Gastroesophageal sphincter (tissue), 4 donors: ENCODE measurements around the gene ALOXE3. TPM values are rescaled to one million over a fixed set of nuclear protein-coding genes. Genes with fewer than 3 reads are reported as not detected.

Source experiments
- ATAC-seq: fragments of 150-250 bp; one replicate; pipeline ENCODE4 v1.9.1; 2016; ENCODE audit warnings: mild to moderate bottlenecking, moderate library complexity
- H3K27ac ChIP-seq, 4 donors: fragments of 200-600 bp; sonication (generic) in 3 of 4; 1 replicate in 3 of 4; 2 replicates in 1 of 4; pipeline ENCODE4 v1.5.1; 2016 to 2019
- H3K27me3 ChIP-seq: fragments of 200-600 bp; sonication (generic); one replicate; pipeline ENCODE4 v1.5.1; 2019
- H3K36me3 ChIP-seq, 2 donors: fragments of 200-600 bp; sonication (generic); one replicate each; pipeline ENCODE4 v1.5.1; 2019; ENCODE audit warnings: control low read depth in 1 of 2
- H3K4me1 ChIP-seq, 3 donors: fragments of 200-600 bp; sonication (generic); 1 replicate in 2 of 3; 2 replicates in 1 of 3; pipeline ENCODE4 v1.5.1; 2016 to 2019; ENCODE audit warnings: control low read depth in 2 of 3
- H3K4me3 ChIP-seq, 2 donors: fragments of 200-600 bp; sonication (generic); one replicate each; pipeline ENCODE4 v1.5.1; 2019; ENCODE audit warnings: mild to moderate bottlenecking in 1 of 2, moderate library complexity in 1 of 2
- H3K9me3 ChIP-seq, 3 donors: fragments of 200-600 bp; sonication (generic); one replicate each; pipeline ENCODE4 v1.5.1; 2017 to 2019; ENCODE audit warnings: control low read depth in 2 of 3
- EP300 ChIP-seq: sonication (generic); formaldehyde crosslinking; IDR thresholded peaks from one replicate; pipeline ENCODE4 v1.6.1; 2017; ENCODE audit warnings: antibody characterized with exemption, mild to moderate bottlenecking
- POLR2A ChIP-seq, 2 donors: fragments of 450-650 bp; IDR thresholded peaks; one replicate each; pipeline ENCODE4 v1.6.1; 2017; ENCODE audit warnings: antibody characterized with exemption in 2 of 2, mild to moderate bottlenecking in 2 of 2, moderate library complexity in 1 of 2
- POLR2AphosphoS5 ChIP-seq: sonication (generic); formaldehyde crosslinking; IDR thresholded peaks from one replicate; pipeline ENCODE4 v1.6.1; 2017; ENCODE audit warnings: antibody characterized with exemption
- whole genome bisulfite sequencing, 2 donors: methylation state at CpG; one replicate each; pipeline ENCODE4 v1.1.5; 2018; ENCODE audit warnings: low coverage in 1 of 2; 5-methylcytosine and 5-hydroxymethylcytosine counted together
- total RNA-seq, 4 donors: library from RNA; depleted of rRNA; stranded (reverse); fragments of >200 nt; gene quantifications; one replicate each; pipeline ENCODE4 v1.1.0, GENCODE V29; 2016
- TF ChIP-seq, protein P1 (sequence below), 4 experiments: fragments of 200-600 bp in 2 of 4; fragments of 450-650 bp in 2 of 4; sonication (generic) in 1 of 4; IDR thresholded peaks; one replicate each; pipeline ENCODE4 v1.5.1; 2017 to 2019; ENCODE audit warnings: antibody characterized with exemption in 4 of 4, mild to moderate bottlenecking in 2 of 4, moderate library complexity in 2 of 4

Gene ALOXE3
- total RNA-seq, 4 donors from 2014 or later, result 0.37 TPM; not detected in 3

DNA sequence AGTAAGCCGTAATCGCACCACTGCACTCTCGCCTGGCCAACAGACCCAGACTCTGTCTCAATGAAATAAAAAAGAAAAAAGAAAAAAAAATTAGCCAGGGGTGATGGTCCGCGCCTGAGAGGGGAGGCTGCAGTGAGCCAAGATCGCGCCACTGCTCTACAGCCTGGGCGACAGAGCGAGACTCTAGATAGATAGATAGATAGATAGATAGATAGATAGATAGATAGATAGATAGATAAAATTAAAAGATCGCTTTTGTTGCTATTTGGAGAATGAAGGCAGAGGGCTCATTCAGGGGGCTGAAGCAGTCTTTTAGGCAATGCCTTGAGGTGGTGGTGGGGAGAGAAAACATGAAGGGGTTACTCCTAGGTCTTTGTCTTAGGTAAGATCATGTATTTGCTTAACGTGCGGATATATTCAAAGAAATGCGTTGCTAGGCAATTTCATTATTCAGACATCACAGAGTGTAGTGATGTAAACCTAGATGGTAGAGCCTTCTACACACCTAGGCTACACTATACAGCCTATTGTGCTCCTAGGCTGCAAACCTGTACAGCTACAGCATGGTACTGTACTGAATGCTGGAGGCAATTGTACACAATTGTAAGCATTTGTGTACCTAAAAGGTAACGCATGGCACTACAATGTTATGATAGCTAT, 9.9 kb upstream of the ALOXE3 start:
- Histone ChIP-seq H3K27ac (no peak overlapping the region), H3K36me3 (no peaks in the 10 kb centered on the region), H3K4me3 (no peak overlapping the region), H3K4me1 (peaks cover 0 to 45% (median 30%) of the 10 kb centered on the region in 3 donors), H3K27me3 (peaks cover 56% of the 10 kb centered on the region), H3K9me3 (no peaks in the 10 kb centered on the region)
- ATAC-seq, result no peak
- TF ChIP-seq POLR2AphosphoS5 (no peak), EP300 (no peak)
- TF ChIP-seq, protein P1, sequence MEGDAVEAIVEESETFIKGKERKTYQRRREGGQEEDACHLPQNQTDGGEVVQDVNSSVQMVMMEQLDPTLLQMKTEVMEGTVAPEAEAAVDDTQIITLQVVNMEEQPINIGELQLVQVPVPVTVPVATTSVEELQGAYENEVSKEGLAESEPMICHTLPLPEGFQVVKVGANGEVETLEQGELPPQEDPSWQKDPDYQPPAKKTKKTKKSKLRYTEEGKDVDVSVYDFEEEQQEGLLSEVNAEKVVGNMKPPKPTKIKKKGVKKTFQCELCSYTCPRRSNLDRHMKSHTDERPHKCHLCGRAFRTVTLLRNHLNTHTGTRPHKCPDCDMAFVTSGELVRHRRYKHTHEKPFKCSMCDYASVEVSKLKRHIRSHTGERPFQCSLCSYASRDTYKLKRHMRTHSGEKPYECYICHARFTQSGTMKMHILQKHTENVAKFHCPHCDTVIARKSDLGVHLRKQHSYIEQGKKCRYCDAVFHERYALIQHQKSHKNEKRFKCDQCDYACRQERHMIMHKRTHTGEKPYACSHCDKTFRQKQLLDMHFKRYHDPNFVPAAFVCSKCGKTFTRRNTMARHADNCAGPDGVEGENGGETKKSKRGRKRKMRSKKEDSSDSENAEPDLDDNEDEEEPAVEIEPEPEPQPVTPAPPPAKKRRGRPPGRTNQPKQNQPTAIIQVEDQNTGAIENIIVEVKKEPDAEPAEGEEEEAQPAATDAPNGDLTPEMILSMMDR (IDR thresholded peaks at IDR 0.05), result no peak
- 79 to 80% methylated on average over 5 to 13 of the region's 14 CpGs for WGBS, 2 donors

DNA sequence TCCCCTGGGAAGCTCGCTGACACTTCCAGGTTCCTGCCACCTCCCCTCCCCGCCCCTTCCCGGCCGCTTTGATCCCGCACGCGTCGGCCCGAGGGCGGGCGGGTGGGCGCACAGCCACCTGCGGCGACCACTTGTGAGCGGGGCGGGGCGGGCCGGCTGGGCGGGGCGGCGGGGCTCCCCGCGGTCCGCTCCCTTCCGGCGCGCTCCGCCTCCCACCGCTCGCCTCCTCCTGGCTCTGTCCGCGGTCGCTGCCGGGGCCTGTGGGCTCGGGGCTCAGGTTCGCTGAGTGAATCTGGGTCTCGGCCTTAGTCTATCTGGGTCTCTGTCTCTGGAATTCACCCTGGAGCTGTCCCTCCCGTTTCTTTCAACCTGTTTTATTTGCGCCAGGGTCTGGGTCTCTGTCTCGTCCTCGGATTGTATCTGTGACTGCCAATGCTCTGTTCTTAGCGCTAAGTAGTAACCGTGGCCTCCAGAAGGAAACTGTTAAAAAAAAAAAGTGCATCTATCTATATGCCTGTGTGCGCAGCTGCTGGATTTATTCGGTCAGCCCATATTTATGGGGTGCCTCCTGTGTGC, 8.3 kb upstream of the ALOXE3 start:
- ATAC-seq, result peak; percentile 29
- H3K4me3 ChIP-seq, result peak overlapping the region; percentile 70 to 75
- peaks cover 73% of the 10 kb centered on the region for H3K27me3 ChIP-seq
- H3K36me3 ChIP-seq, result no peaks in the 10 kb centered on the region
- 0% methylated on average over 2 to 3 of the region's 45 CpGs for whole genome bisulfite sequencing, 2 donors
- no peaks in the 10 kb centered on the region for H3K9me3 ChIP-seq
- H3K27ac ChIP-seq, result peak overlapping the region in 3 of 4 donors; percentile 71 to 82 (median 78)
- TF ChIP-seq EP300, result no peak
- TF ChIP-seq, protein P1 (IDR thresholded peaks at IDR 0.05), result peak in 1 of 4 experiments; percentile 17
- peaks cover 0 to 62% (median 47%) of the 10 kb centered on the region in 3 donors for H3K4me1 ChIP-seq

DNA sequence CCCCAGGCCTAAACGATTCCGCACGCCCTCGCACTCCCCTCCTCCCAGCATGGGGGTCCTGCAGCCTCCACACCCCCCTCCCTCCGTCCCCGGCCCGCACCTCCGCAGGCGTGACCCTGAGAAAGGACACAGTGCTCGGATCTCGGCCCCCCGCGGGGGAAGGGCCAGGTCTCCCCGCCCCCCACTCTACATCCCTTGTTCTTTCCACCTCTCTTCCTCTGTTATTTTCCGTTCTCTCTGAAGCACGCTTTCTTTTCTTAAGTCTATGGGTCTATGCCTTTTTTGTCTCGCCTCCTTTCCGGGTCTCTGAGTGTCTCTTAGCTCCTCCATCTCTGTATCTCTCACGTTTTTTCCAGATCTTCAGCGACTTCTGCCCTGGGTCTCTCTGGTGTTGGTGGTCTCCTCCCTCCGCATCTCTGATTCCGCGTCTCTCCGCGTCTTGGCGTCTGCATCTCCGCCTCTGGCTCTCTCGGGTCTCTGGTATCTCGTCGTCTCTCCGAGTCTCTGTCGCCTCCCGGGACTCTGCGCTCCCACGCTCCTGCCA, 7.7 kb upstream of the ALOXE3 start:
- no peaks in the 10 kb centered on the region for H3K9me3 ChIP-seq
- WGBS, 2 donors, result 1 to 2% methylated on average over 15 to 28 of the region's 35 CpGs
- H3K27me3 ChIP-seq, result peaks cover 78% of the 10 kb centered on the region
- TF ChIP-seq EP300 (no peak), POLR2AphosphoS5 (no peak), POLR2A (IDR thresholded peaks at IDR 0.05) (no peak)
- TF ChIP-seq, protein P1 (IDR thresholded peaks at IDR 0.05), result no peak
- H3K27ac ChIP-seq, result peak overlapping the region in 3 of 4 donors; percentile 71 to 82 (median 78)
- H3K4me1 ChIP-seq, result peaks cover 2 to 67% (median 53%) of the 10 kb centered on the region in 3 donors
- ATAC-seq, result no peak
- peak overlapping the region; percentile 70 to 75 for H3K4me3 ChIP-seq
- H3K36me3 ChIP-seq, result no peaks in the 10 kb centered on the region

DNA sequence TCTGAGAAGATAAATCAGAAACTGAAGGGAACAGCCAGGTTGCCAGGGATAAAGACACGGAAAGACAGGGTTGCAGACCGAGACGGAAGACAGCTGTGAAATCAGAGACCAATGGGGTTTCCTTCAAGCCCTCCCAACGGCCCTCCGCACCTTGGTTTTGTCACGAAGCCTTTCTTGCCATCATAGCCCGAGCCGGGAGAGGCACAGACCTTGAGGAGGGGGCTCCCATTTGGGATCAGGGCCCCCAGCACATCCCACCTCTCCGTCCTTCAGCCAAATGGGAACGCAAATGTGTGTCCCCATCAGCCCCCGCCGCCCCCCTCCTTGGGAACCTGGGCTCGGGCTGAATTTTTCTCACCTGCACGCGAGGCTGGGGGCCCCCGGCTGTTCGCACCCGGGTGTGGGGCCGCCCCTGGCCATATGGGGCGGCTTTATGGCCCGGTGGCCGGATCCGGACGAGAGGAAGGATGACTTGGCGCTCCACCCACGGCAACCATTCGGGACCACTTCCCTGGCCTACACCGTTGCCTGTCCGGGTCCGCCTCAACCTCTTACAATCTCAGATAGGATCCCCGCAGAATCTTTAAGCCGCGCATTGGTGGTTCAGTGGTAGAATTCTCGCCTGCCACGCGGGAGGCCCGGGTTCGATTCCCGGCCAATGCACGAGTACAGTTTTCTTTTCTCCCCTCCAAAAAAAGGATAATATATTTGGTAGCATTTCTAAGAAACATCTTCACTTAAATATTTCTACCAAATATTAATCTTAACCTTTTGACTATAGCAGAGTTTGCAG, 7.0 kb upstream of the ALOXE3 start:
- peak overlapping the region in 3 of 4 donors; percentile 71 to 82 (median 78) for H3K27ac ChIP-seq
- peaks cover 81% of the 10 kb centered on the region for H3K27me3 ChIP-seq
- peak overlapping the region; percentile 70 to 75 for H3K4me3 ChIP-seq
- peaks cover 2 to 74% (median 59%) of the 10 kb centered on the region in 3 donors for H3K4me1 ChIP-seq
- H3K9me3 ChIP-seq, result no peaks in the 10 kb centered on the region
- 1% methylated on average over 18 of the region's 40 CpGs; no CpG with 5 or more reads in 1 of the 2 donors for WGBS, 2 donors
- no peak for TF ChIP-seq EP300
- TF ChIP-seq, protein P1 (IDR thresholded peaks at IDR 0.05), result peak in 1 of 4 experiments; percentile 6
- ATAC-seq, result peak; percentile 52
- no peaks in the 10 kb centered on the region for H3K36me3 ChIP-seq
